Endometrium (tissue), 2 donors: ENCODE results near the gene TPI1.
"Not testable (repeated sequence)": the region's sequence is repeated elsewhere in the genome, so short reads cannot be mapped to it uniquely, and the experiment has no call there.

Experiments
- FAIRE-seq: peaks from 2 replicates; lab custom pipeline; 2012; peaks lifted over from hg19 to GRCh38; lab: Jason Lieb, UNC
- donor health status: control.
- donor health status: control.

The TPI1 gene

DNA sequence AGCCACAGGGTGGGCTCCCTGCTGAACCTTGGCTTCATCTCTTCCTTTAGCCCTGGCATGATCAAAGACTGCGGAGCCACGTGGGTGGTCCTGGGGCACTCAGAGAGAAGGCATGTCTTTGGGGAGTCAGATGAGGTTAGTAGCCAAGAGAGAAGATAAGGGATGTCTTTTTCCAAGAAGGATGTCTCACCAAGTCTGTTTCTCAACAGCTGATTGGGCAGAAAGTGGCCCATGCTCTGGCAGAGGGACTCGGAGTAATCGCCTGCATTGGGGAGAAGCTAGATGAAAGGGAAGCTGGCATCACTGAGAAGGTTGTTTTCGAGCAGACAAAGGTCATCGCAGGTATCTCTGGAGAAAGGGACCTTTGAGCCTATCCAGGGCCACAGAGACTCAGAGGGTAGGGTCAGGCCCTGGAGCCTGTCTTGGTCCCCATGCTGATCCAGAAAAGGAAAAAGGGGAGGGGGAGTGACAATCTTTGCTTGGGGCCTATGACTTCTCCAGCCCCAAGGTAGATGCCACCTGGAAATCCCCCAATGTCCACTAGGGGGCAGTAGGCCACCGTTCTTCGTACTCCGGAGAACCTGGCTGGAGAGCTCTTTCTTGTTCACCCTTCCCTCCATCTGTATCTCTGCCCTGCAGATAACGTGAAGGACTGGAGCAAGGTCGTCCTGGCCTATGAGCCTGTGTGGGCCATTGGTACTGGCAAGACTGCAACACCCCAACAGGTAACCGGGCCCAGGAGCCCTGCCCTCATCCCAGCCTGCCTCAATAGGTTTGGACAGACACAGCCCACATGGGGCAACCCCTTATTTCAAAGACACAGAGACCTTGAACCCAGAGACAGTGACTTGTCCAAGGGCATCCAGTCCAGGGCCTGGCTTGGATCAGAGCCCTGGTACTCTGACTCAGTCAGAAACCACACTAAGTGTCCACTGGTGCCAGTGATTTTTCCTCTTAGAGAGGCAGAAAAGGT lies 2.0 kb downstream of the TPI1 start:
- FAIRE-seq: no peak

DNA sequence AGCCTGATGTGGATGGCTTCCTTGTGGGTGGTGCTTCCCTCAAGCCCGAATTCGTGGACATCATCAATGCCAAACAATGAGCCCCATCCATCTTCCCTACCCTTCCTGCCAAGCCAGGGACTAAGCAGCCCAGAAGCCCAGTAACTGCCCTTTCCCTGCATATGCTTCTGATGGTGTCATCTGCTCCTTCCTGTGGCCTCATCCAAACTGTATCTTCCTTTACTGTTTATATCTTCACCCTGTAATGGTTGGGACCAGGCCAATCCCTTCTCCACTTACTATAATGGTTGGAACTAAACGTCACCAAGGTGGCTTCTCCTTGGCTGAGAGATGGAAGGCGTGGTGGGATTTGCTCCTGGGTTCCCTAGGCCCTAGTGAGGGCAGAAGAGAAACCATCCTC lies 3.0 kb downstream of the TPI1 start:
- not testable (repeated sequence) for FAIRE-seq

DNA sequence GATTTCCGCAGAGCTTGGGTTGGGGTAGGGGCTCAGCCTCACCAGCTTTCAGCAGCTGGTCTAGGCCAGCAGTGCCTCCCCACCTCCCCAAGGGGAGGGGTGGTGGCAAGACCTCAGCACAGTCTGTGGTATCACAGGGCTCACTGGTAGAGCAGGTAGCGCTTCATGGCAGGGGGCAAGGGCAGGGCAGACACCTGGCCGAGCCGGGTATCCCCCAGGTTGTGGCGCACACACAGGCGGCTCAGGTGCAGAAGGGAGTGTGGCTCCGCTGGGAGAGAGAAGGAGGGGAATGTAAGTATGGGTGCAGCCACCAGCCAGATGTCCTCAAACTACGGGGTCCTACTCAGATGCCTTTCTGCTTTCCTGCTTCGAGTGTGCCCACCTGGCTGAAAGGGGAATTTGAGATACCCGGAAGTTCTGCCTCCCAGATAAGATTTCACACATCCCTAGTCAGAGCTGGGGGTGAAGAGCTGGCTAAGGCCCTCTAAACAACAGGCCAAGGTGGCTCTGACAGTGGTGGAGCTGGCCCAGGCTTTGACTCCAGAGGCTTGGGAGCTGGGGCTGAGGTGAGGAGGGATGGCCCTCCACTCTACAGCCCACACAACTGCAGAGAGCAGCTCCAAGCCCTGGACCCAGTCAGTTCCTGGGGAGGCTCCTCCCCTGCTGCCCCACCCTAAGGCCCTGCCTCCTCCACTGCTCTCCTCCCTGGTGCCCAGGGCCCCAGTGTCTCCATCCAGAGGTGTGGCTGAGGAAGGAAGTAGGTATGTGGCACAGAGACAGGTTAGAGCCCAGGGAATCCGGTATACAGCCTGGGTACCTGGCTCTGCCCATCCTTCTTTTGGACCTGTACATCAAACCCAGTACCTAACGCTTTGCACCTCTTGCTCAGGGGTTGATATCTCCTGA lies 4.0 kb downstream of the TPI1 start:
- FAIRE-seq: no peak

DNA sequence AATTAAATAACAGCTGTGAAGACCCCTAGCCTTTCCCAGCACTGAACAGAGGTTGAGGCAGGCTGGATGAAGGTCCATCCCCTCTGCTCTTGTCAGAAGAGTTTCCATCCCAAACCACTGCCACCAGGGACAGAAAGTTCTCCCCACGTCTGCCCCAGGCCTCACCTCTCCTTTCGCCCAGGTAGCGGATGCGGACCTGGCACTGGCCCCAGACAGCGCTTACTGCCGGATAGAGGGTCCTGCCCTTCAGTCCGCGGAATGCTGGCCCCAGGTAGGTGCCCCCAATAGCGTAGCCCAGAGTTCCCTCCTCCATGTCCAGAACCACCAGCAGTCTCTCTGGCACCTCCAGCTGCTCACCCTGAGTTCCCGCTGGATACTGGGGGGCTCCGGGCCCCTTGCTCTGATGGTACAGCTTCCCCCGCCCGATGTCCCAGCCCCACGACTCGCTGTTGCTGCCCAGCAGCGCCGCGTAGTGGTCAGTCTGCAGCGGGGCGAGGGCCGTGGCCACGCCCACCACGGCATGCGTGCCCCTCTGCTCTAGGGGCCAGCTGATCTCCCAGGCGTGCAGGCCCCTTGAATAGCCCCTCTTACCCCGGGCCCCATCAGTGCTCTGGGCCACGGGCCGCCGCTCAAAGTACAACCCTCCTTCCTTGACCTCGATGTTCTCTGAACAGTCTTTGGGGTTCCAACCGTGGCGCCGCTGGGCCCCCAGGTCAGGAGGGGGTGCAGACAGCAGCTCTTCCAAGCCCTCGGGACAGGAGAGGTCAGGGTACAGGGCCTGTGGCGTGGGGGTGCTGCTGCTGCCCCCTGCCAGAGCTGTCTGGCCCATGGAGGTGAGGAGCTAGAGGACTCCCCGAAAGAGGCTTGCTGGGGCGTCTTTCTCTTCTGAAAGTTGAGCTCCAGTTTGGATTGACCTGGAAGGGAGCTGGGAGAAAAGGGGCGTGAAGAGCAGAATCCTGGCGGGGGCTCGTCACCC lies 5.0 kb downstream of the TPI1 start:
- FAIRE-seq: no peak

DNA sequence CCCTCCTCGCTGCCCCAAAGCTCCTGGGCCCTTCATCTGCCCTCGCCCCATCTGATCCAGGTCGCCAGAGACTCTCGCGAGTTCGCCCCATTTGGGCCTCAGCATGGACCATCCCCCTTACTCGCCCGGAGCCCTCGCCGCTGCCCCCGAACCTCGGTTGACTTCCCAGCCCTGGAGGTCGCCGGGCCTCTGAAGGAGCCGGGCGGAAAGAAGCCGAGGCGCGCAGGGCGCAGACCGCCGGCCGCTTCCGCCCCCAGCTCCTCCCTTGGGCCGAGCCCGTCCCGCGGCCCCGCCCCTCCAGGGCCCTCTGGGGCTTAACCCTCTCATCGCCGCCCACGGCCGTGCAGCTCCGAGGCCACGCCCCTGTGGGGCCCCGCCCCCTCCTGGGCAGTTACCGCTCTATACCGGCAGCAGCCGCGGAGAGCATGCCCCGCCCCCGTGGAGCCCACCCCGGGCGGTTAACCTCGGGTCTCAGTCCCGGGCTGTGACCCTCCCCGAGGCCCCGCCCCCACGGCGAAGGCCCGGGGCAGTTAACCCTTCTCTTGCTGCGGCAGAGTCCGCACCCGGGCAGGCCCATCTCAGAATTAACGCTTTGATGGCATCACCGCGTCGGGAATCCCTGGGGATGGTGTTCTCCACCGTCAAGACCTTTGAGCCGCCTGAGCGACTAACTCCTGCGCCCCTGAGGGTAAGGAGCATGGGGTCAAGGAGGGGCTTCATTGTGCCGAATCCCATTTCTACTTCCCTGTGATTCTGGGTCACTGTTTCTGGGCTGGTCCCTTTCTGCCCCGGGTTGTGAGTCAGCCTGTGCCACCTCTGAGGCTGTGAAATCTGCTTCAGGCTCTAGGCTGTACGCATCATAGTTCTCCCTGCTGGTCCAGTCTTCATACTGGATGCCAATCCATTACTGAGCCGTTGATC lies 6.0 kb downstream of the TPI1 start, which contains the start of gene SPSB2:
TSS of gene SPSB2 (minus strand) at position 210 of the 921 bp plus-strand sequence. CDS start 402 bp downstream, outside the sequence.
- FAIRE-seq: no peak

DNA sequence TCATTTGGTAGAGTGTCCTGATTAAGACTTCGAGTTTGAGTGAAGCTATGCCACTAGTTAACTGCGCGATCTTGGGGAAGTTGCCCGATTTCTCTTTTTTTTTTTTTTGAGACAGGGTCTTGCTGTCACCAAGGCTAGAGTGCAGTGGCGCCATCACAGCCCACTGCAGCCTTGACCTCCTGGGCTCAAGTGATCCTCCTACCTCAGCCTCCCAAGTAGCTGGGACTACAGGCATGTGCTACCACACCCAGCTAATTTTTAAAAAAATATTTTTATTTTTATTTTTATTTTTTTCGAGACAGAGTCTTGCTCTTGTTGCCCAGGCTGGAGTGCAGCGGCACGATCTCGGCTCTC lies 6.7 kb downstream of the TPI1 start:
- not testable (repeated sequence) for FAIRE-seq

DNA sequence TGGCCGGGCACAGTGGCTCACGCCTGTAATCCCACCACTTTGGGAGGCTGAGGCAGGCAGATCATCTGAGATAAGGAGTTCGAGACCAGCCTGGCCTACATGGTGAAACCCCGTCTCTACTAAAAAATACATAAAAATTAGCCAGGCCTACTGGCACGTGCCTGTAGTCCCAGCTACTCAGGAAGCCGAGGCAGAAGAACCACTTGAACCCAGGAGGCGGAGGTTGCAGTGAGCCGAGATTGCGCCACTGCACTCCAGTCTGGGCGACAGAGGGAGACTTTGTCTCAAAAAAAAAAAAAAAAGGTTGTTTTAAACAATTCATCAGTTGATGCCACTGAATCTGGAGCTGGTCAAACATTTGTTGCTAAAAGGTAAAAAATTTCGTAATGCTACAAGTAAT lies 12.5 kb downstream of the TPI1 start:
- FAIRE-seq: not testable (repeated sequence)

DNA sequence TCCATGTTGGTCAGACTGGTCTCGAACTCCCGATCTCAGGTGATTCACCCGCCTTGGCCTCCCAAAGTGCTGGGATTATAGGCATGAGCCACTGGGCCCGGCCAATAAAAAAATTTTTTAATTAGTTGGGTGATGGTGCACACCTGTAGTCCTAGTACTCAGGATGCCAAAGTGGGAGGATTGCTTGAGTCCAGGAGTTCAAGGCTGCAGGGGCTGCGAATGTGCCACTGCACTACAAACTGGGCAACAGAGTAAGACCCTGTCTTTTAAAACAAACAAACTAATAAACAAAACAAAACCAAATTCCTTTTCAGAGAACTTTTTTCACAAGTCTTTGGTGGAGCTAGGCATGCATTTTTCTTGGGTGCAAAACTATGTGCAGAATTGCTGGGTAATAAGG lies 15.9 kb downstream of the TPI1 start:
- FAIRE-seq: no peak

DNA sequence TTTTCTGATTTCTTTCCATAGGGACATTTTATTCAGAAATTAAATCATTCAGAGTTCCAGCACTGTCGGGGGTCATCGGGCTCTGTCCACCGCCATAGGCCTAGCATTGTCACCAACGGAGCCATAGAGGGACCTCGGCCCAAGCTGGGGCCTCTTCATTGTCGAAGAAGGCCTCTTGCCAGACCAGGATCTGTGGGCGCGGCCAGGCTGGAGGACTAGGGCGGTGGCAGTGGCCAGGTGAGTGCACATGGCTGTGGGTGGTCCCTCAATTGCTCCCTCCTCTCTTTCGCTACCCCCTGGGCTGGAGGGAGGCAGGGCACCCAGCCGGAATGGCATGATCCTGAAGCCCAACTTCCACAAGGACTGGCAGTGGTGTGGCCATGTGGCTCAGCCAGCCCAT lies 16.4 kb downstream of the TPI1 start:
- no peak for FAIRE-seq

DNA sequence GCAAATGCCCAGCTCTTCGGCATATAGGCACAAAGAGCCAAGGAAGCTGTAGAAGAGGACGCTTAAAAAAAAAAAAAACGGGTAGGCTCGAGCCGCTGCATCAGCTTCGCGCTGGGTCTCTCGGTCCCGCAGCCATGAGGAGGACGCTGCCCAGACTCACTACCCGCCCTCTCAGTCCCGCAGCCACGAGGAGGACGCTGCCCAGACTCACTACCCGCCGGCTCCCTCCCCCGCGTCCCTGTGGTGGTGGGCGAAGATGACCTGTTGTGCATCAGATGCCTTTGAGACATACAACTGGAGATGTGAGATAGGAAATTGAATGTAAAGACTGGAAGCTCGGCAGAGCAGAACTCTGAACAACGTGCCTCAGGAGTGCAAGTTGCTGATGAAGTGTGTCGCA lies 17.2 kb downstream of the TPI1 start:
- no peak for FAIRE-seq

DNA sequence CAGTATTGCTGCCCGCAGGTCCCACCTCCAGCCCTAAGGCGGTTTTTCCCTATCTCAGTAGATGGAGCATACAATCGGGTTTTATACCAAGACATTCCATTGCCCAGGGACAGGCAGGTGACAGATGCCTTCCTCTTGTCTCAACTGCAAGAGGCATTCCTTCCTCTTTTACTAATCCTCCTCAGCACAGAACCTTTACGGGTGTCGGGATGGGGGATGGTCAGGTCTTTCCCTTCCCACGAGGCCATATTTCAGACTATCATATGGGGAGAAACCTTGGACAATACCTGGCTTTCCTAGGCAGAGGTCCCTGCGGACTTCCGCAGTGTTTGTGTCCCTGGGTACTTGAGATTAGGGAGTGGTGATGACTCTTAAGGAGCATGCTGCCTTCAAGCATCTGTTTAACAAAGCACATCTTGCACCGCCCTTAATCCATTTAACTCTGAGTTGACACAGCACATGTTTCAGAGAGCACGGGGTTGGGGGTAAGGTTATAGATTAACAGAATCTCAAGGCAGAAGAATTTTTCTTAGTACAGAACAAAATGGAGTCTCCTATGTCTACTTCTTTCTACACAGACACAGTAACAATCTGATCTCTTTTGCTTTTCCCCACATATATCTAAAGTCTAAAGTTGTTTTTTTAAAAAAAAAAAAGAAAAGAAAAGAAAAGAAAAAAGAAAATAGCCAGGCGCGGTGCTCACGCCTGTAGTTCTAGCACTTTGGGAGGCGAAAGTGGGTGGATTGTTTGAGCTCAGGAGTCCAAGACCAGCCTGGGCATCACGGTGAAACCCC lies 19.1 kb downstream of the TPI1 start:
- not testable (repeated sequence) for FAIRE-seq

DNA sequence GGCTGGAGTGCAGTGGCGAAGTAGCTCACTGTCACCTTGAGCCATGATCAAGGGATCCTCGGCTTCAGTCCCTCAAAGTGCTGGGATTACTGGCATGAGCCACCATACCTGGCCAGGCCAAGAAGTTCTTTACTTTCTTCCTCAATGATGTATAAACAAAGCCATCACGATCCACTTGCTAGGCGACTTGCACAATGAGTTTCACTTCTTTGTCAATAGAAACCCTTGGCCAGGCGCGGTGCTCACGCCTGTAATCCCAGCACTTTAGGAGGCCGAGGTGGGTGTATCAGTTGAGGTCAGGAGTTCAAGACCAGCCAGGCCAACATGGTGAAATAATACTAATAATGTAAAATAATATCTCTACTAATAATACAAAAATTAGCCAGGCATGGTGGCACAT lies 20.1 kb downstream of the TPI1 start:
- no peak for FAIRE-seq

DNA sequence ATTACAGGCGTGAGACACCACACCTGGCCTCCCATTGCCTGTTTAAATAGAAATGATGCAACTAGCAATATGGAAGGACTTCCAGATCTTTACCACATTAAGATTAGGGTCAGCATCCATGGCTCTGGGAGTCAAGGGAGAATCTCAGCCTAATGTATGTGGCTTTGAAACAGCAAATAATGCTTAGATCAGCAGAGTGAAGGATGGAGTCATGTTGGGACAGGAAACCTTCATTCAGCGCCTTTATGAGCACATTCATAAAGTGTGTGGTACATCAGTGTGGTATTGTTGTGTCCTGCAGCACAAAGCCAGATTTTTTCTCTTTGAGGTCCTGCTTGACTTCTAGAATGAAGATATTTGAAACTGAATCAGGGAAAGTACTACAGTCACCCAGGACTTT lies 21.0 kb downstream of the TPI1 start:
- FAIRE-seq: no peak

DNA sequence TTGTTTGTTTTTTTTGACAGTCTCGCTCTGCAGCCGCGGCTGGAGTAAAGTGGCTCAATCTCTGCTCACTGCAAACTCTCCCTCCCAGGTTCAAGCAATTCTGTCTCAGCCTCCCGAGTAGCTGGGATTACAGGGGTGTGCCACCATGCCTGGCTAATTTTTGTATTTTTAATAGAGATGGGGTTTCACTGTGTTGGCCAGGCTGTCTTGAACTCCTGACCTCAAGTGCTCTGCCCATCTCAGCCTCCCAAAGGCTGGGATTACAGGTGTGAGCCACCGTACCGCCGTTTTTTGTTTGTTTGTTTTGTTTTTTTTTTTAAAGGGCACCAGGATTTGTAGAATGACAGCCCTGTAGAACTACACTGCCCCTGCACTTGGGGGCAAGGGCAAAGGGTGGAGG lies 21.5 kb downstream of the TPI1 start:
- not testable (repeated sequence) for FAIRE-seq

DNA sequence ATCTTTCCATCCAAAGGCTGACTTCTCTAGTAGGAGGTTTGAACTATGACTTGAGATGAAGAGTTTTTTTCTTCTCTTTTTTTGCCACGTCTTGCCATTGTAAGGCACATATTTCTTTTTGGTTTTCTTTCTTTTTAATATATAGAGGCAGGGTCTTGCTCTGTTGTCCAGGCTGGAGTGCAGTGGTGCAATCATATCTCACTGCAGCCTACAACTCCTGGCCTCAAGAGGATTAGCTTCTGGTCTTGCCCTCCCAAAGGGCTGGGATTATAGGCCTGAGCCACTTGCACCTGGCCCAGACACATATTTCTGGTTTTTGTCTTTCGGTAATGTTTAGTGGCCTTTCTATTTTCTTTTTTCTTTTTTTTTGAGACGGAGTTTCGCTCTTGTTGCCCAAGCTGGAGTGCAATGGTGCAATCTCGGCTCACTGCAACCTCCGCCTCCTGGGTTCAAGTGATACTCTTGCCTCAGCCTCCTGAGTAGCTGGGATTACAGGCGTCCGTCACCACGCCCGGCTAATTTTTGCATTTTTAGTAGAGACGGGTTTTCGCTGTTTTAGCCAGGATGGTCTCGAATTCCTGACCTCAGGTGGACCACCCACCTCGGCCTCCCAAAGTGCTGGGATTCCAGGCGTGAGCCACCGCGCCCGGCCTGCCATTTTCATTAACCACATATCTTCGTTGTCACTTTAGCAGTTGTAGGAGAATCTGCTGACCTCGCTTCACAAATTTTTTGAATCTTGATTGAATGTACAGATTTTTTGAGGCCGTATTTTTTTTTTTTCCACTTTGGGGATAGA lies 22.6 kb downstream of the TPI1 start:
- FAIRE-seq: not testable (repeated sequence)

DNA sequence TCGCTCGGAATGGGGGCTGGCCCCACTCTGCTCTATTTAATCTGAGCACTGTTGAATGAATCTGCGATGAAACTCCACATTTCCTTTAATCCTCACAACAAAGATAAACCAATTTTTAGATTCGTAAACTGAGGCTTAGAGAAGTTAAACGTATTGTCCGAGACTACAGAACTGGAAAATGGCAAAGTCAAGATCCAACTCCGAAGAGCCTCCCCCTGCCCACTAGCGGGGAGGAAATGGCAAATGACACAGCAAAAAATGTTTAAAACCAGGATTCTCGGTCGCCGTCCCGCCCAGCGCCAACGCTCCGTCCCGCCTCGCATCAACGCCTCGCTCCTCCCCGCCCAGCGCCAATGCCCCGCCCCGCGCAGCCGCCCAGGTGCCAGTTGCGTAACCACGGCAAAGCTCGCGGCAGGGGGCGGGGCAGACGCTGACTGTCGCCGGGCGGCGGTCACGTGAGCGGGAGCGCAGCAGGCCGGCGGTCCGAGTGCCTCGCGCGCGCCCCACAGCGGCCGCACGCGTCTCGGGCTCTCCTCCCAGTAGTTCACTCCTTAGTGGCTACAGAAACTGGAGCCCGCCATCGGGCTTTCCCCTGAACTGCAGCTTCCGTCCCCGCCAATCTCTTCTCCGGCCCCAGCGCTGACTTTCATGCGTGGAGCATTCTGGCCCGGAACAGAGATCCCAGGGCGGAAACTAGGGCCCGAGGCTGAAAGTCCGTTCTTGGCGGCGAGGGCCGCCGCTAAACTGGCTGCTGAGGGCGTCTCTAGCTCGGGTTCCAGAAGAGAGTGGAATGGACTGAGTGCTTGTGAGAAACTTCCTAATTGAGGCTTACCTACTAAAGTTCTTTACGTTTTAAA lies 23.7 kb downstream of the TPI1 start:
- no peak for FAIRE-seq

DNA sequence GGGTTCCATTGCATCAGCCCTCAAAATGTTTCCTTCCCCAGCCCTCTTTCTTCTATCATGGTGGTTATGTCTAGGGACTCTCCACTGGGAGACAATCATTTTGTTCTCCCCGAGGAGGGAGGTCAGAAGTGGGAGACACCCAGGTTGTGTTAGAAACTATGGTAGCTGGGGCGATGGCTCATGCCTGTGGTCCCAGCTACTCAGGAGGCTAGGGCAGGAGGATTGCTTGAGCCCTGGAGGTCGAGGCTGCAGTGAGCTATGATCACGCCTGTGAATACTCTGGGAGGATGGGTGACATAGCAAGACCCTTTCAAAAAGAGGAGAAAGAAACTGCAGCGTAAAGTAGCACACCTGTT lies 24.3 kb downstream of the TPI1 start:
- no peak for FAIRE-seq

DNA sequence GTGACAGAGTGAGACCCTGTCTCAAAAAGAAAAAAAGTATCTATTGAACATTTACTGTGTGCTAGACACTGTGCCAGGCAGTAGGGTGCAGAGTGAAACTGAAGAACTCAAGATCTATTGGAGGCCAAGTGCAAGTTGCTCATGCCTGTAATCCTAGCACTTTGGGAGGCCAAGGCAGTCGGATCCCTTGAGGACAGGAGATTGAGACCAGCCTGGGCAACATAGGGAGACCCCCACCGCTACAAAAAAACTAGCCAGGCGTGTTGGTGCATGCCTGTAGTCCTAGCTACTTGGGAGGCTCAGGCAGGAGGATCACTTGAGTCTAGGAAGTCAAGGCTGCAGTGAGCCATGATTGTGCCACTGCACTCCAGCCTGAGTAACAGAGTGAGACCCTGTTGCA lies 25.4 kb downstream of the TPI1 start:
- FAIRE-seq: not testable (repeated sequence)
